Daoy (cell line): ENCODE results near the gene GPRIN2. TPM values are rescaled to one million over a fixed set of nuclear protein-coding genes. Genes with fewer than 3 reads are reported as not detected.
"Not testable (repeated sequence)": the region's sequence is repeated elsewhere in the genome, so short reads cannot be mapped to it uniquely, and the experiment has no call there.

Experiments used
- DNase-seq: peaks from one replicate; pipeline ENCODE4 v3.0.0-alpha.2; 2015; ENCODE audit warnings: low read depth
- total RNA-seq: library from RNA; depleted of rRNA; stranded (reverse); fragments of >200 nt; shearing (Covaris generic); gene quantifications from 2 replicates; pipeline ENCODE4 v1.2.3, GENCODE V29; 2014; rRNA removed

GPRIN2 gene
- total RNA-seq: 0.23 TPM in 1 of 2 replicates, not detected in the other

- DNase-seq: no peak
Observed at GRCh38 chr10:46556515-46557318, at the start of gene GPRIN2. GPRIN2 (minus strand) TSS chr10:46556658; CDS start chr10:46550736, 5,922 bp downstream.

GRCh38 chr10:46600516-46600915, 44.1 kb upstream of the GPRIN2 start:
- not testable (repeated sequence) for DNase-seq

- DNase-seq: not testable (repeated sequence)
Observed at GRCh38 chr10:46597616-46598246, 41.3 kb upstream of the GPRIN2 start.

- DNase-seq: not testable (repeated sequence)
Observed at GRCh38 chr10:46596570-46596969, 40.1 kb upstream of the GPRIN2 start.

GRCh38 chr10:46594453-46595063, 38.1 kb upstream of the GPRIN2 start:
- DNase-seq: not testable (repeated sequence)

- not testable (repeated sequence) for DNase-seq
Observed at GRCh38 chr10:46593307-46593706, 36.8 kb upstream of the GPRIN2 start.

- DNase-seq: not testable (repeated sequence)
Observed at GRCh38 chr10:46591053-46591452, 34.6 kb upstream of the GPRIN2 start.

- not testable (repeated sequence) for DNase-seq
Observed at GRCh38 chr10:46589589-46589988, 33.1 kb upstream of the GPRIN2 start.

- DNase-seq: not testable (repeated sequence)
Observed at GRCh38 chr10:46588221-46588620, 31.8 kb upstream of the GPRIN2 start.

- not testable (repeated sequence) for DNase-seq
Observed at GRCh38 chr10:46587546-46587945, 31.1 kb upstream of the GPRIN2 start.

GRCh38 chr10:46585246-46585645, 28.8 kb upstream of the GPRIN2 start:
- DNase-seq: not testable (repeated sequence)

GRCh38 chr10:46584196-46584595, 27.7 kb upstream of the GPRIN2 start:
- DNase-seq: not testable (repeated sequence)

GRCh38 chr10:46582568-46582967, 26.1 kb upstream of the GPRIN2 start:
- not testable (repeated sequence) for DNase-seq

GRCh38 chr10:46581997-46582396, 25.5 kb upstream of the GPRIN2 start:
- DNase-seq: not testable (repeated sequence)

- not testable (repeated sequence) for DNase-seq
Observed at GRCh38 chr10:46579378-46579777, 22.9 kb upstream of the GPRIN2 start.

GRCh38 chr10:46578474-46579178, 22.2 kb upstream of the GPRIN2 start, which contains the start of gene SYT15:
SYT15 (plus strand) TSS chr10:46579128; CDS start chr10:46579169, 41 bp downstream.
- DNase-seq: not testable (repeated sequence)

- DNase-seq: not testable (repeated sequence)
Observed at GRCh38 chr10:46577624-46578473, 21.4 kb upstream of the GPRIN2 start.

GRCh38 chr10:46573884-46574283, 17.4 kb upstream of the GPRIN2 start:
- not testable (repeated sequence) for DNase-seq

GRCh38 chr10:46573314-46573713, 16.9 kb upstream of the GPRIN2 start:
- DNase-seq: not testable (repeated sequence)

GRCh38 chr10:46572765-46573164, 16.3 kb upstream of the GPRIN2 start:
- DNase-seq: not testable (repeated sequence)

- not testable (repeated sequence) for DNase-seq
Observed at GRCh38 chr10:46570655-46571054, 14.2 kb upstream of the GPRIN2 start.
